ENCODE data around the gene NMT1. TPM values are rescaled to one million over a fixed set of nuclear protein-coding genes. Genes with fewer than 3 reads are reported as not detected.

Gene NMT1
- total RNA-seq: 100 to 1,000 TPM; 156 to 169 TPM

- no peaks in the 10 kb centered on the region for H3K9me3 Mint-ChIP-seq
- peak within 1 kb of the TSS; percentile 89 for H3K4me3 Mint-ChIP-seq
- DNase-seq (peak; percentile 99), ATAC-seq (peak; percentile 92)
- peaks cover 37% of the 10 kb centered on the region for H3K4me1 Mint-ChIP-seq (ENCODE audit: low read depth)
- TF ChIP-seq CTCF (IDR thresholded peaks at IDR 0.05): no peak
- intact Hi-C loops (cut with micrococcal nuclease): no loop called here
- CTCF ChIA-PET: interaction anchor here (0.7 to 3.8 kb wide), 6 partner anchors 10 to 89 kb away, joined by 3 to 16 read pairs (median 10); partner anchors contain the start of genes ACBD4 and DCAKD
- H3K27ac Mint-ChIP-seq: peak within 1 kb of the TSS; percentile 94
- H3K36me3 Mint-ChIP-seq (ENCODE audit: low read depth): peaks cover 23% of the 10 kb centered on the region
- H3K27me3 Mint-ChIP-seq: no peaks in the 10 kb centered on the region
- POLR2A ChIA-PET: interaction anchor here (0.7 to 6.2 kb wide), 13 partner anchors 10 to 196 kb away, joined by 3 to 51 read pairs (median 3); partner anchors contain the start of genes DCAKD and HEXIM1
These were observed at the start of gene NMT1 for GRCh38 chr17:45060797-45061605. Gene NMT1 (plus strand): TSS chr17:45061317. CDS start chr17:45061330, 13 bp downstream.

- Mint-ChIP-seq H3K36me3 (ENCODE audit: low read depth) (no peaks in the 10 kb centered on the region), H3K9me3 (no peaks in the 10 kb centered on the region), H3K4me3 (no peak overlapping the region), H3K27me3 (peaks cover 7% of the 10 kb centered on the region), H3K4me1 (ENCODE audit: low read depth) (no peaks in the 10 kb centered on the region), H3K27ac (no peak overlapping the region)
- ATAC-seq (no peak), DNase-seq (no peak)
- CTCF ChIA-PET: interaction anchor here (0.7 to 1.9 kb wide), 2 partner anchors 10 to 92 kb away, joined by 4 to 9 read pairs; no protein-coding TSS in a partner anchor
- no peak for TF ChIP-seq CTCF (IDR thresholded peaks at IDR 0.05)
- POLR2A ChIA-PET: interaction anchor here (1.5 kb wide), 1 partner anchor 112 kb away, joined by 3 read pairs; a partner anchor contains a TSS
- intact Hi-C loops (cut with micrococcal nuclease): no loop called here
These were observed 49.4 kb upstream of the NMT1 start for GRCh38 chr17:45011767-45012166.

GRCh38 chr17:45013021-45013997, 47.8 kb upstream of the NMT1 start:
- Mint-ChIP-seq H3K9me3 (no peaks in the 10 kb centered on the region), H3K27ac (no peak overlapping the region), H3K27me3 (peaks cover 9% of the 10 kb centered on the region), H3K4me1 (ENCODE audit: low read depth) (peaks cover 4% of the 10 kb centered on the region), H3K4me3 (no peak overlapping the region), H3K36me3 (ENCODE audit: low read depth) (no peaks in the 10 kb centered on the region)
- ChIA-PET CTCF (interaction anchor here (1.2 to 1.9 kb wide), 3 partner anchors 9 to 102 kb away, joined by 3 to 9 read pairs (median 6); no protein-coding TSS in a partner anchor), POLR2A (interaction anchor here (0.6 to 1.5 kb wide), 3 partner anchors 10 to 114 kb away, joined by 3 to 4 read pairs (median 3); a partner anchor contains a TSS)
- intact Hi-C loops (cut with micrococcal nuclease): no loop called here
- no peak for TF ChIP-seq CTCF (IDR thresholded peaks at IDR 0.05)
- ATAC-seq (no peak), DNase-seq (no peak)

DNA sequence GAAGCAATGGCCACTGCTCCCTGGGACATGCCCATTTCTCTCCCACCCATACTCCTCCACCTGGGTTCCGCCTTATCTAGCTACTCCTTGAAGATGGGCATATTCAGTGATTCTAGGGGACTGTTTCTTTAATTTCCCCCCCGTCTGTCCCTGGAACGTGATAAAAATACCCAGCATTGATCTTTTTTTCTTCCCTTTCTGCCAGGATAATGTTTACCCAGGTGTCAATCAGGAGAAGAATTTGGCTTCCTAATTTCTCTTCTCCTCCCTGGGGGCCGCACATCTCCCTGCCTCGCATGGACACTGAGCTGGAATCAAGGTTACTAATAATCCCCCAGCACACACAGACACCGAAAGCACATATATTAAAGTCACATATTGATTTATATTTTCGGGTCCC, 44.9 kb upstream of the NMT1 start:
- Mint-ChIP-seq H3K36me3 (ENCODE audit: low read depth) (no peaks in the 10 kb centered on the region), H3K4me1 (ENCODE audit: low read depth) (peaks cover 16% of the 10 kb centered on the region), H3K27me3 (peaks cover 30% of the 10 kb centered on the region), H3K27ac (no peak overlapping the region), H3K9me3 (no peaks in the 10 kb centered on the region), H3K4me3 (no peak overlapping the region)
- ChIA-PET CTCF (no interaction called here), POLR2A (no interaction called here)
- intact Hi-C loops (cut with micrococcal nuclease): no loop called here
- no peak for DNase-seq
- no peak for ATAC-seq
- no peak for TF ChIP-seq CTCF (IDR thresholded peaks at IDR 0.05)

Measured in activated CD8-positive, alpha-beta T cell treated with anti-CD3 and anti-CD28 coated beads for 36 hours (primary cell).